Measurements from ENCODE around the gene C12orf50.
A peak's percentile ranks its signal among the peaks of the same experiment; 100 is the strongest.

The C12orf50 gene

GRCh38 chr12:87953256-87953860, 75.8 kb downstream of the C12orf50 start:
- Histone ChIP-seq H3K36me3 (ENCODE audit: insufficient read depth, low read length) (no peaks in the 10 kb centered on the region), H4K20me1 (ENCODE audit: insufficient read depth, low read length, poor library complexity, severe bottlenecking) (no peaks in the 10 kb centered on the region), H2AFZ (ENCODE audit: low read length) (peak overlapping the region; percentile 51; the same call in 1 of the 2 replicates), H3K27me3 (ENCODE audit: insufficient read depth, low read length, poor library complexity, severe bottlenecking) (no peaks in the 10 kb centered on the region), H3K4me3 (ENCODE audit: low read length, poor library complexity, severe bottlenecking) (no peak overlapping the region), H3K79me2 (ENCODE audit: insufficient read depth, low read length) (no peaks in the 10 kb centered on the region), H3K9me2 (replicated peaks; ENCODE audit: low read depth, low read length) (no peaks in the 10 kb centered on the region), H3K9me3 (ENCODE audit: insufficient read depth, low read depth, low read length) (no peaks in the 10 kb centered on the region), H3F3A (ENCODE audit: low read depth) (no peaks in the 10 kb centered on the region), H3K9ac (ENCODE audit: low read depth, low read length, poor library complexity, severe bottlenecking) (no peak overlapping the region), H3K4me1 (ENCODE audit: insufficient read depth, low read length, poor library complexity, severe bottlenecking) (peaks cover 3% of the 10 kb centered on the region), H3K4me2 (ENCODE audit: low read depth, low read length, poor library complexity, severe bottlenecking) (no peak overlapping the region)
- TF ChIP-seq EZH2phosphoT487 (IDR thresholded peaks at IDR 0.05; ENCODE audit: borderline replicate concordance) (no peak), CTCF (conservative IDR thresholded peaks at IDR 0.05; ENCODE audit: low read length) (peak; percentile 78)

- Histone ChIP-seq H3K79me2 (ENCODE audit: insufficient read depth, low read length) (no peaks in the 10 kb centered on the region), H3F3A (ENCODE audit: low read depth) (no peaks in the 10 kb centered on the region), H3K9me3 (ENCODE audit: insufficient read depth, low read depth, low read length) (no peaks in the 10 kb centered on the region), H3K36me3 (ENCODE audit: insufficient read depth, low read length) (no peaks in the 10 kb centered on the region), H3K4me2 (ENCODE audit: low read depth, low read length, poor library complexity, severe bottlenecking) (no peak overlapping the region), H3K9me2 (replicated peaks; ENCODE audit: low read depth, low read length) (no peaks in the 10 kb centered on the region), H3K4me3 (ENCODE audit: low read length, poor library complexity, severe bottlenecking) (no peak overlapping the region), H2AFZ (ENCODE audit: low read length) (peak overlapping the region; percentile 51; the same call in 1 of the 2 replicates), H3K9ac (ENCODE audit: low read depth, low read length, poor library complexity, severe bottlenecking) (no peak overlapping the region), H4K20me1 (ENCODE audit: insufficient read depth, low read length, poor library complexity, severe bottlenecking) (no peaks in the 10 kb centered on the region), H3K27me3 (ENCODE audit: insufficient read depth, low read length, poor library complexity, severe bottlenecking) (no peaks in the 10 kb centered on the region), H3K4me1 (ENCODE audit: insufficient read depth, low read length, poor library complexity, severe bottlenecking) (peaks cover 3% of the 10 kb centered on the region)
- TF ChIP-seq CTCF (conservative IDR thresholded peaks at IDR 0.05; ENCODE audit: low read length) (no peak), EZH2phosphoT487 (IDR thresholded peaks at IDR 0.05; ENCODE audit: borderline replicate concordance) (no peak)
Observed at GRCh38 chr12:87952850-87953249, 76.4 kb downstream of the C12orf50 start.

GRCh38 chr12:87952223-87952622, 77.0 kb downstream of the C12orf50 start:
- no peak overlapping the region for H3K9ac ChIP-seq (ENCODE audit: low read depth, low read length, poor library complexity, severe bottlenecking)
- no peaks in the 10 kb centered on the region for H3K9me3 ChIP-seq (ENCODE audit: insufficient read depth, low read depth, low read length)

More at GRCh38 chr12:87952223-87952622, 77.0 kb downstream of the C12orf50 start:
- Histone ChIP-seq H3F3A (ENCODE audit: low read depth) (no peaks in the 10 kb centered on the region), H3K36me3 (ENCODE audit: insufficient read depth, low read length) (no peaks in the 10 kb centered on the region), H2AFZ (ENCODE audit: low read length) (no peak overlapping the region), H3K4me2 (ENCODE audit: low read depth, low read length, poor library complexity, severe bottlenecking) (no peak overlapping the region), H3K9me2 (replicated peaks; ENCODE audit: low read depth, low read length) (no peaks in the 10 kb centered on the region), H3K4me3 (ENCODE audit: low read length, poor library complexity, severe bottlenecking) (no peak overlapping the region), H3K27me3 (ENCODE audit: insufficient read depth, low read length, poor library complexity, severe bottlenecking) (no peaks in the 10 kb centered on the region), H4K20me1 (ENCODE audit: insufficient read depth, low read length, poor library complexity, severe bottlenecking) (no peaks in the 10 kb centered on the region), H3K4me1 (ENCODE audit: insufficient read depth, low read length, poor library complexity, severe bottlenecking) (peaks cover 3% of the 10 kb centered on the region), H3K79me2 (ENCODE audit: insufficient read depth, low read length) (no peaks in the 10 kb centered on the region)
- no peak for TF ChIP-seq EZH2phosphoT487 (IDR thresholded peaks at IDR 0.05; ENCODE audit: borderline replicate concordance)
- TF ChIP-seq CTCF (conservative IDR thresholded peaks at IDR 0.05; ENCODE audit: low read length), result no peak

All from Loucy (cell line).